ENCODE data around the gene DPP6.

- TF ChIP-seq MAX (CRISPR knock-in tag; IDR thresholded peaks at IDR 0.05) = no peak
- no peak for TF ChIP-seq CTCF (IDR thresholded peaks at IDR 0.05)
- no peak for TF ChIP-seq IRF1 (CRISPR knock-in tag; IDR thresholded peaks at IDR 0.05)
- no peak for TF ChIP-seq CREM (CRISPR knock-in tag; IDR thresholded peaks at IDR 0.05)
- no peak for TF ChIP-seq ZNF416 (CRISPR knock-in tag; IDR thresholded peaks at IDR 0.05)
- TF ChIP-seq ZNF121 (CRISPR knock-in tag; IDR thresholded peaks at IDR 0.05) = no peak
- no peak for TF ChIP-seq E2F1 (CRISPR knock-in tag; IDR thresholded peaks at IDR 0.05)
These were observed 134.6 kb downstream of the DPP6 start for GRCh38 chr7:154186811-154187210.
